H1 (cell line): ENCODE data around the gene MIR17HG. TPM values are rescaled to one million over a fixed set of nuclear protein-coding genes. Genes with fewer than 3 reads are reported as not detected.

Source experiments
- CTCF ChIA-PET: fragments of 300-600 bp; sonication (Branson Sonifier 250); formaldehyde crosslinking; loops from one replicate; lab custom pipeline; 2021; ENCODE audit not compliant: partially characterized antibody; lab: Charles Lee
- POLR2A ChIA-PET: fragments of 300-600 bp; sonication (Branson Sonifier 250); formaldehyde crosslinking; loops from one replicate; lab custom pipeline; 2021; ENCODE audit warnings: inconsistent platforms; ENCODE audit not compliant: partially characterized antibody; lab: Charles Lee
- DNase-seq, 2 experiments: peaks; one replicate each; pipeline versions ENCODE4 v3.0.0 to v3.0.0-alpha.2; 2010 to 2022; ENCODE audit warnings: low spot score in 2 of 2, low read depth in 1 of 2, mixed read lengths in 1 of 2
- FAIRE-seq: peaks from 2 replicates; lab custom pipeline; 2011; peaks lifted over from hg19 to GRCh38; lab: Jason Lieb, UNC
- H2AFZ ChIP-seq: 2 replicates; pipeline ENCODE4 v1.8.1; 2012; ENCODE audit warnings: low read length, inconsistent platforms
- H2AK5ac ChIP-seq: 2 replicates; pipeline ENCODE4 v1.6.1; 2013; ENCODE audit warnings: low read depth, low read length
- H2BK120ac ChIP-seq: replicated peaks from 2 replicates; pipeline ENCODE3; 2013; ENCODE audit warnings: low read depth, low read length, inconsistent platforms
- H2BK12ac ChIP-seq: 2 replicates; pipeline ENCODE4 v1.6.1; 2013; ENCODE audit warnings: low read depth, low read length
- H2BK15ac ChIP-seq: 2 replicates; pipeline ENCODE4 v1.6.1; 2013; ENCODE audit warnings: low read length
- H2BK20ac ChIP-seq: 2 replicates; pipeline ENCODE4 v1.6.1; 2013; ENCODE audit warnings: low read length
- H2BK5ac ChIP-seq: 2 replicates; pipeline ENCODE4 v1.6.1; 2013; ENCODE audit warnings: low read depth, low read length
- H3K14ac ChIP-seq: 2 replicates; pipeline ENCODE4 v1.6.1; 2013; ENCODE audit warnings: inconsistent platforms; ENCODE audit not compliant: insufficient read length
- H3K18ac ChIP-seq: 2 replicates; pipeline ENCODE4 v1.6.1; 2013; ENCODE audit warnings: low read length; ENCODE audit errors: extremely low read depth
- H3K23ac ChIP-seq: 2 replicates; pipeline ENCODE4 v1.6.1; 2013; ENCODE audit warnings: inconsistent platforms; ENCODE audit not compliant: insufficient read length
- H3K23me2 ChIP-seq: 2 replicates; pipeline ENCODE4 v1.6.1; 2013; ENCODE audit warnings: low read depth, low read length
- H3K27ac ChIP-seq: 2 replicates; pipeline ENCODE4 v1.6.1; 2011; ENCODE audit warnings: low read depth, low read length, inconsistent platforms
- H3K27me3 ChIP-seq, 4 experiments: replicated peaks in 1 of 4; 1 replicate in 1 of 4; 2 replicates in 3 of 4; pipeline versions ENCODE4 v1.6.1 to v1.8.1; 2011 to 2013; ENCODE audit warnings: low read length in 3 of 4, mild to moderate bottlenecking in 3 of 4, inconsistent platforms in 2 of 4, mixed read lengths in 2 of 4, moderate library complexity in 1 of 4; ENCODE audit not compliant: control insufficient read depth in 3 of 4, insufficient read depth in 3 of 4; ENCODE audit errors: extremely low read depth in 1 of 4
- H3K36me3 ChIP-seq, 4 experiments: 2 replicates each; pipeline versions ENCODE4 v1.6.1 to v1.8.1; 2011 to 2013; ENCODE audit warnings: mild to moderate bottlenecking in 4 of 4, low read length in 3 of 4, moderate library complexity in 2 of 4, control low read depth in 1 of 4, inconsistent platforms in 1 of 4; ENCODE audit not compliant: insufficient read depth in 4 of 4, control insufficient read depth in 2 of 4
- H3K4ac ChIP-seq: replicated peaks from 2 replicates; pipeline ENCODE3; 2013; ENCODE audit warnings: low read length, low read depth, mixed read lengths, inconsistent platforms; ENCODE audit not compliant: insufficient read length
- H3K4me1 ChIP-seq, 4 experiments: replicated peaks in 1 of 4; 1 replicate in 1 of 4; 2 replicates in 3 of 4; pipeline versions ENCODE4 v1.6.1 to v1.8.1; 2011 to 2013; ENCODE audit warnings: low read length in 3 of 4, inconsistent platforms in 2 of 4, mixed read lengths in 1 of 4; ENCODE audit not compliant: insufficient read depth in 4 of 4, control insufficient read depth in 3 of 4
- H3K4me2 ChIP-seq, 2 experiments: 2 replicates each; pipeline versions ENCODE4 v1.6.1 to v1.8.1; 2011 to 2013; ENCODE audit warnings: low read depth in 2 of 2, low read length in 2 of 2, control low read depth in 1 of 2, inconsistent platforms in 1 of 2, mild to moderate bottlenecking in 1 of 2; ENCODE audit not compliant: insufficient read depth in 1 of 2
- H3K4me3 ChIP-seq, 4 experiments: fragments of 200-600, 300-600 bp in 1 of 4; sonication (generic), shearing (Covaris generic), sonication (Bioruptor Twin) in 1 of 4; 2 replicates each; pipeline versions ENCODE4 v1.5.1 to v1.8.1; 2011 to 2016; ENCODE audit warnings: low read length in 4 of 4, low read depth in 3 of 4, control low read depth in 2 of 4, inconsistent platforms in 2 of 4, mild to moderate bottlenecking in 2 of 4, mixed read lengths in 1 of 4, moderate library complexity in 1 of 4; ENCODE audit not compliant: insufficient read depth in 2 of 4; ENCODE audit errors: extremely low read depth in 1 of 4
- H3K56ac ChIP-seq: replicated peaks from 2 replicates; pipeline ENCODE3; 2013; ENCODE audit warnings: low read depth, mild to moderate bottlenecking, mixed read lengths, low read length, inconsistent platforms; ENCODE audit not compliant: insufficient read length
- H3K79me1 ChIP-seq: 2 replicates; pipeline ENCODE4 v1.6.1; 2013; ENCODE audit warnings: low read depth, low read length, control low read depth
- H3K79me2 ChIP-seq, 2 experiments: 2 replicates each; pipeline versions ENCODE4 v1.6.1 to v1.8.1; 2012 to 2013; ENCODE audit warnings: low read length in 2 of 2, mild to moderate bottlenecking in 2 of 2, inconsistent platforms in 1 of 2; ENCODE audit not compliant: insufficient read depth in 2 of 2, control insufficient read depth in 1 of 2
- H3K9ac ChIP-seq, 4 experiments: replicated peaks in 1 of 4; 1 replicate in 1 of 4; 2 replicates in 3 of 4; pipeline versions ENCODE4 v1.6.1 to v1.8.1; 2011 to 2013; ENCODE audit warnings: low read depth in 3 of 4, low read length in 3 of 4, control low read depth in 2 of 4, mild to moderate bottlenecking in 2 of 4, moderate library complexity in 2 of 4, inconsistent platforms in 1 of 4; ENCODE audit errors: extremely low read depth in 1 of 4
- H3K9me3 ChIP-seq, 2 experiments: 2 replicates each; pipeline versions ENCODE4 v1.6.1 to v1.8.1; 2012 to 2013; ENCODE audit warnings: mild to moderate bottlenecking in 2 of 2, moderate library complexity in 2 of 2, control low read depth in 1 of 2, inconsistent platforms in 1 of 2, low read depth in 1 of 2, low read length in 1 of 2, mixed read lengths in 1 of 2; ENCODE audit not compliant: insufficient read depth in 2 of 2
- H4K20me1 ChIP-seq, 2 experiments: replicated peaks in 1 of 2; 2 replicates each; pipeline versions ENCODE3 to v1.8.1; 2011 to 2013; ENCODE audit warnings: inconsistent platforms in 2 of 2, low read length in 2 of 2, mild to moderate bottlenecking in 1 of 2; ENCODE audit not compliant: insufficient read depth in 2 of 2, control insufficient read depth in 1 of 2
- H4K5ac ChIP-seq: 2 replicates; pipeline ENCODE4 v1.6.1; 2013; ENCODE audit warnings: low read length, low read depth, mixed read lengths, inconsistent platforms; ENCODE audit not compliant: insufficient read length
- H4K8ac ChIP-seq: 2 replicates; pipeline ENCODE4 v1.8.0; 2013; ENCODE audit warnings: mild to moderate bottlenecking, moderate library complexity, low read length, inconsistent platforms; ENCODE audit not compliant: insufficient read depth; ENCODE audit errors: extremely low read depth
- H4K91ac ChIP-seq: replicated peaks from 2 replicates; pipeline ENCODE3; 2013; ENCODE audit warnings: low read length, mixed read lengths, inconsistent platforms; ENCODE audit not compliant: insufficient read length
- ATF3 ChIP-seq: IDR thresholded peaks from 2 replicates; pipeline ENCODE4 v1.6.1; 2011; ENCODE audit warnings: low read depth, mild to moderate bottlenecking, low read length; ENCODE audit not compliant: insufficient read depth
- BACH1 ChIP-seq: IDR thresholded peaks from 2 replicates; pipeline ENCODE4 v1.6.1; 2012; ENCODE audit warnings: low read length, improper control_type of control experiment
- CREB1 ChIP-seq: IDR thresholded peaks from 2 replicates; pipeline ENCODE4 v1.6.1; 2012; ENCODE audit warnings: inconsistent platforms
- EGR1 ChIP-seq: IDR thresholded peaks from 2 replicates; pipeline ENCODE4 v1.6.1; 2011; ENCODE audit warnings: low read depth, low read length, borderline replicate concordance
- GTF2F1 ChIP-seq: IDR thresholded peaks from 2 replicates; pipeline ENCODE4 v1.6.1; 2012; ENCODE audit warnings: low read depth, low read length, improper control_type of control experiment, borderline replicate concordance
- KDM4A ChIP-seq: IDR thresholded peaks from one replicate; pipeline ENCODE4 v1.7.1; 2012; ENCODE audit warnings: low read depth, mild to moderate bottlenecking, moderate library complexity, low read length, inconsistent platforms; ENCODE audit not compliant: severe bottlenecking
- NANOG ChIP-seq: IDR thresholded peaks from 2 replicates; pipeline ENCODE4 v1.6.1; 2011; ENCODE audit warnings: low read length, low read depth, mild to moderate bottlenecking, inconsistent platforms; ENCODE audit not compliant: insufficient read depth, poor library complexity, severe bottlenecking
- NRF1 ChIP-seq: IDR thresholded peaks from 2 replicates; pipeline ENCODE4 v1.6.1; 2011; ENCODE audit warnings: mild to moderate bottlenecking, low read depth, low read length, improper control_type of control experiment
- RXRA ChIP-seq: IDR thresholded peaks from 2 replicates; pipeline ENCODE4 v1.6.1; 2011; ENCODE audit warnings: low read depth, mild to moderate bottlenecking, low read length, moderate library complexity; ENCODE audit not compliant: insufficient read depth
- TAF1 ChIP-seq: IDR thresholded peaks from 2 replicates; pipeline ENCODE4 v1.6.1; 2011; ENCODE audit warnings: mild to moderate bottlenecking, low read depth, low read length
- WGBS, 2 experiments: shearing (Covaris generic) in 1 of 2; methylation state at CpG; one replicate each; pipeline versions ENCODE4 v1.1.6 to v1.1.7; 2013 to 2015; ENCODE audit warnings: low lambda C conversion rate in 2 of 2, mixed read lengths in 2 of 2, inconsistent platforms in 1 of 2, low coverage in 1 of 2, missing lambda C conversion rate in 1 of 2; ENCODE audit not compliant: insufficient replicate concordance in 2 of 2, insufficient coverage in 1 of 2, insufficient read length in 1 of 2; ENCODE audit errors: extremely low coverage in 1 of 2, missing lambda C conversion rate in 1 of 2; 5-methylcytosine and 5-hydroxymethylcytosine counted together
- polyA plus RNA-seq, 7 experiments: library from polyadenylated mRNA; depleted of rRNA in 3 of 7; stranded (reverse) in 5 of 7; unstranded in 2 of 7; fragments of >200 nt in 5 of 7; fragments of 200-250 nt in 2 of 7; gene quantifications; 1 replicate in 5 of 7; 2 replicates in 1 of 7; 4 replicates in 1 of 7; pipeline versions ENCODE4 v1.2.1 to v1.2.3, GENCODE V29; 2011 to 2013; ENCODE audit warnings: missing spikeins in 2 of 7, mixed read lengths in 2 of 7
- total RNA-seq: library from RNA; stranded (reverse); fragmentation: NEBNext Ultra II Directional; extraction: Animal tissue kit (Norgen Biotek cat#: 25700); gene quantifications from 2 replicates; pipeline ENCODE4 v1.2.1, GENCODE V29; 2021

The MIR17HG gene
- total and polyA plus RNA-seq, 2 of the 8 experiments (the other 6 are each of a cell fraction or from before 2014, with no cell fraction given) = 11.5 to 36.9 TPM

- ChIA-PET POLR2A (no interaction called here), CTCF (interaction anchor here (1.0 to 4.4 kb wide), 3 partner anchors 11 to 71 kb away, joined by 3 to 25 read pairs (median 3); no protein-coding TSS in a partner anchor)
- no peaks in the 10 kb centered on the region for H3K79me1 ChIP-seq
- H3K27me3 ChIP-seq = no peaks in the 10 kb centered on the region
- no peaks in the 10 kb centered on the region for H3K36me3 ChIP-seq
- no peak overlapping the region for H4K8ac ChIP-seq
- no peaks in the 10 kb centered on the region for H3K9me3 ChIP-seq
- no peak overlapping the region for H2BK120ac ChIP-seq
- no peak overlapping the region for H4K5ac ChIP-seq
- H2BK15ac ChIP-seq = no peak overlapping the region
- H3K4me2 ChIP-seq = no peak overlapping the region
- no peak overlapping the region for H3K14ac ChIP-seq
- no peak overlapping the region for H3K9ac ChIP-seq
- no peaks in the 10 kb centered on the region for H3K4me1 ChIP-seq
- H2AFZ ChIP-seq = no peak overlapping the region
- no peak overlapping the region for H4K91ac ChIP-seq
- H3K23me2 ChIP-seq = no peaks in the 10 kb centered on the region
- no peaks in the 10 kb centered on the region for H4K20me1 ChIP-seq
- DNase-seq = no peak
- FAIRE-seq = no peak
- no peaks in the 10 kb centered on the region for H3K79me2 ChIP-seq
- no peak overlapping the region for H2BK12ac ChIP-seq
- no peak overlapping the region for H3K27ac ChIP-seq
- 81 to 100% methylated on average over 2 to 4 of the region's 4 CpGs for WGBS, 2 experiments
- no peak overlapping the region for H3K4ac ChIP-seq
- no peak overlapping the region for H3K23ac ChIP-seq
- no peak overlapping the region for H3K56ac ChIP-seq
- H3K18ac ChIP-seq = no peak overlapping the region
- H3K4me3 ChIP-seq = no peak overlapping the region
- TF ChIP-seq NRF1 (no peak), RXRA (no peak), GTF2F1 (no peak), NANOG (no peak), KDM4A (no peak), BACH1 (no peak), ATF3 (no peak), TAF1 (no peak), EGR1 (no peak), CREB1 (no peak)
- no peak overlapping the region for H2AK5ac ChIP-seq
- no peak overlapping the region for H2BK5ac ChIP-seq
- no peak overlapping the region for H2BK20ac ChIP-seq
Measured at GRCh38 chr13:91383836-91384235, 36.3 kb downstream of the MIR17HG start.
